Mesothelial cell of epicardium (in vitro differentiated cells): ENCODE measurements around the gene PTRH1. TPM values are rescaled to one million over a fixed set of nuclear protein-coding genes. Genes with fewer than 3 reads are reported as not detected.

Experiments
- DNase-seq, 2 experiments: peaks; one replicate each; pipeline ENCODE4 v3.0.0; 2021; ENCODE audit warnings: low spot score in 2 of 2; ENCODE audit not compliant: unreplicated experiment in 2 of 2
- H3K27ac Mint-ChIP-seq: 2 replicates; pipeline ENCODE4 v1.8.0; 2021; ENCODE audit warnings: mixed read lengths
- H3K27me3 Mint-ChIP-seq: 2 replicates; pipeline ENCODE4 v1.8.0; 2021; ENCODE audit warnings: low read depth, mixed read lengths
- H3K36me3 Mint-ChIP-seq: 2 replicates; pipeline ENCODE4 v1.8.0; 2021; ENCODE audit warnings: mixed read lengths
- H3K4me1 Mint-ChIP-seq: 2 replicates; pipeline ENCODE4 v1.8.0; 2021; ENCODE audit warnings: mixed read lengths
- H3K4me3 Mint-ChIP-seq: 2 replicates; pipeline ENCODE4 v1.8.0; 2021; ENCODE audit warnings: mild to moderate bottlenecking, moderate library complexity, mixed read lengths
- H3K9me3 Mint-ChIP-seq: 2 replicates; pipeline ENCODE4 v1.8.0; 2021; ENCODE audit warnings: mixed read lengths
- CTCF ChIP-seq: fragments of 200-600 bp; sonication (generic); IDR thresholded peaks from one replicate; pipeline ENCODE4 v1.5.0; 2021; ENCODE audit warnings: antibody characterized with exemption; ENCODE audit not compliant: unreplicated experiment
- total RNA-seq: library from RNA; stranded (reverse); gene quantifications from 3 replicates; pipeline ENCODE4 v1.2.1, GENCODE V29; 2021

Gene PTRH1
- total RNA-seq, 1 donor from 2014 or later, result 9.5 TPM

DNA sequence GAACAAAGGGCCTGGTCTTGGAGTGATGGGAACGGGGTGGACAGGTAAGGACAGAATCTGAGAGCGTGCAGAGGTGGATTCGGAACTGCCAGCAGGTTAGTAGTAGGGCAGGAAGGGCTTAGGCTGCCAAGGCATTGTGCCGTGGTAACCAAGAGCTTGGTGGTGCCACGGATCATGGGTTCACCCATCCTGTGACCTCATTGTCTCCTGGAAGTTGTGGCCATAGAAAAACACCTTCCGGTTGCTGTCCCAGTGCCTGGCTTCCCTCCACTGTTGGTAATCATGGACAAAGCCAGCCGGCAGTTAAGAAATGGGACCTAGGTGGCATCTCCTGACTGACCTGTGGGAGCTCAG lies 51.2 kb downstream of the PTRH1 start:
- peak overlapping the region; percentile 90 for H3K27ac Mint-ChIP-seq
- no peaks in the 10 kb centered on the region for H3K27me3 Mint-ChIP-seq
- H3K9me3 Mint-ChIP-seq, result no peaks in the 10 kb centered on the region

More for the DNA sequence above, 51.2 kb downstream of the PTRH1 start:
- Mint-ChIP-seq H3K4me1 (peaks cover 30% of the 10 kb centered on the region), H3K36me3 (peaks cover 46% of the 10 kb centered on the region), H3K4me3 (no peak overlapping the region)
- TF ChIP-seq CTCF, result no peak
- no peak for DNase-seq

Other genes starting within 250 kb of the PTRH1 start
- 94.9 to 112 TPM (median 105 TPM) in 3 replicates for gene STXBP1, start 103.4 kb downstream of the PTRH1 start, total RNA-seq
- gene CFAP157, start 8.7 kb downstream of the PTRH1 start, total RNA-seq, result 0.34 to 0.49 TPM (median 0.41 TPM) in 3 replicates
- 0.07 TPM in 1 of 3 replicates, not detected in the others for gene TTC16, start 416 bp upstream of the PTRH1 start, total RNA-seq
- 14.0 to 17.3 TPM (median 15.9 TPM) in 3 replicates for gene TOR2A, start 19.6 kb upstream of the PTRH1 start, total RNA-seq
- 3.4 to 3.9 TPM (median 3.7 TPM) in 3 replicates for gene SH2D3C, start 63.0 kb upstream of the PTRH1 start, total RNA-seq
- gene CDK9, start 70.4 kb upstream of the PTRH1 start, total RNA-seq, result 110 to 120 TPM (median 112 TPM) in 3 replicates
- gene FPGS, start 87.2 kb upstream of the PTRH1 start, total RNA-seq, result 58.1 to 61.4 TPM (median 58.2 TPM) in 3 replicates
- 7.3 to 8.5 TPM (median 8.1 TPM) in 3 replicates for gene ENG, start 139.0 kb upstream of the PTRH1 start, total RNA-seq
- gene AK1, start 162.0 kb upstream of the PTRH1 start, total RNA-seq, result 34.4 to 39.4 TPM (median 38.5 TPM) in 3 replicates
- 34.2 to 37.5 TPM (median 36.2 TPM) in 3 replicates for gene ST6GALNAC6, start 183.9 kb upstream of the PTRH1 start, total RNA-seq
- gene ST6GALNAC4, start 201.4 kb upstream of the PTRH1 start, total RNA-seq, result 14.5 to 16.1 TPM (median 15.8 TPM) in 3 replicates
- 7.6 to 9.0 TPM (median 8.2 TPM) in 3 replicates for gene PIP5KL1, start 215.1 kb upstream of the PTRH1 start, total RNA-seq
- gene DPM2, start 222.2 kb upstream of the PTRH1 start, total RNA-seq, result 36.8 to 37.5 TPM (median 36.9 TPM) in 3 replicates